Measurements from ENCODE around the gene CBLB. TPM values are rescaled to one million over a fixed set of nuclear protein-coding genes. Genes with fewer than 3 reads are reported as not detected.

The CBLB gene
- total and polyA plus RNA-seq, 9 of the 15 experiments (the other 6 are each of a cell fraction or from before 2014, with no cell fraction given) = 1.8 to 8.1 (median 5.3) TPM

GRCh38 chr3:105714453-105714852 lies 154.4 kb downstream of the CBLB start:
- no peak for TF ChIP-seq ZNF324 (CRISPR knock-in tag; IDR thresholded peaks at IDR 0.05)
- TF ChIP-seq, protein P1, sequence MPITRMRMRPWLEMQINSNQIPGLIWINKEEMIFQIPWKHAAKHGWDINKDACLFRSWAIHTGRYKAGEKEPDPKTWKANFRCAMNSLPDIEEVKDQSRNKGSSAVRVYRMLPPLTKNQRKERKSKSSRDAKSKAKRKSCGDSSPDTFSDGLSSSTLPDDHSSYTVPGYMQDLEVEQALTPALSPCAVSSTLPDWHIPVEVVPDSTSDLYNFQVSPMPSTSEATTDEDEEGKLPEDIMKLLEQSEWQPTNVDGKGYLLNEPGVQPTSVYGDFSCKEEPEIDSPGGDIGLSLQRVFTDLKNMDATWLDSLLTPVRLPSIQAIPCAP (CRISPR knock-in tag; IDR thresholded peaks at IDR 0.05; ENCODE audit: borderline replicate concordance) = no peak
- WGBS (ENCODE audit: insufficient coverage, low coverage, missing lambda C conversion rate) = 79% methylated on average over 3 of the region's 6 CpGs
- ATAC-seq (no peak), FAIRE-seq (no peak), DNase-seq (ENCODE audit: extremely low read depth in 1 of 4, low spot score in 3 of 4) (no peak)
- Histone ChIP-seq H3K79me2 (ENCODE audit: control insufficient read depth, insufficient read depth, low read length) (no peaks in the 10 kb centered on the region), H3K9me1 (ENCODE audit: control insufficient read depth, insufficient read depth, low read length) (no peaks in the 10 kb centered on the region), H3K9me3 (replicated peaks; ENCODE audit: control insufficient read depth, insufficient read depth, low read depth, low read length) (no peaks in the 10 kb centered on the region), H3K9ac (ENCODE audit: insufficient read depth in 1 of 2, low read depth in 2 of 2, low read length in 2 of 2) (no peak overlapping the region), H3K4me1 (replicated peaks in 1 of 2; ENCODE audit: control insufficient read depth in 2 of 2, insufficient read depth in 2 of 2, low read length in 2 of 2) (no peaks in the 10 kb centered on the region), H3K4me3 (no peak overlapping the region), H2AFZ (ENCODE audit: low read depth, low read length) (no peak overlapping the region), H4K20me1 (replicated peaks; ENCODE audit: control insufficient read depth, insufficient read depth, low read length) (no peaks in the 10 kb centered on the region), H3K27me3 (ENCODE audit: control insufficient read depth in 2 of 2, insufficient read depth in 2 of 2, low read length in 2 of 2) (no peaks in the 10 kb centered on the region), H3K36me3 (ENCODE audit: control insufficient read depth, insufficient read depth, low read length) (no peaks in the 10 kb centered on the region), H3K27ac (ENCODE audit: extremely low read depth, low read depth, low read length) (no peak overlapping the region), H3K4me2 (ENCODE audit: insufficient read depth, low read length) (no peak overlapping the region)
- POLR2A ChIA-PET = no interaction called here
- in situ Hi-C loops (cut with MboI) (loop anchor here (25.0 kb wide), 1 partner anchor 873 kb away; no protein-coding TSS in a partner anchor), intact Hi-C loops (cut with micrococcal nuclease) (no loop called here)
- no TSS peak for BruUV-seq (replicated peaks)
- CTCF ChIA-PET (ENCODE audit: low intra/inter-chr PET ratio) = no interaction called here

GRCh38 chr3:105708980-105709379 lies 159.8 kb downstream of the CBLB start:
- Histone ChIP-seq H3K27ac (ENCODE audit: extremely low read depth, low read depth, low read length) (no peak overlapping the region), H3K9me1 (ENCODE audit: control insufficient read depth, insufficient read depth, low read length) (no peaks in the 10 kb centered on the region), H3K79me2 (ENCODE audit: control insufficient read depth, insufficient read depth, low read length) (no peaks in the 10 kb centered on the region), H3K9ac (ENCODE audit: insufficient read depth in 1 of 2, low read depth in 2 of 2, low read length in 2 of 2) (no peak overlapping the region), H3K9me3 (replicated peaks; ENCODE audit: control insufficient read depth, insufficient read depth, low read depth, low read length) (no peaks in the 10 kb centered on the region), H3K36me3 (ENCODE audit: control insufficient read depth, insufficient read depth, low read length) (no peaks in the 10 kb centered on the region), H3K4me3 (no peak overlapping the region), H3K4me2 (ENCODE audit: insufficient read depth, low read length) (no peak overlapping the region), H2AFZ (ENCODE audit: low read depth, low read length) (no peak overlapping the region), H3K27me3 (ENCODE audit: control insufficient read depth in 2 of 2, insufficient read depth in 2 of 2, low read length in 2 of 2) (no peaks in the 10 kb centered on the region), H4K20me1 (replicated peaks; ENCODE audit: control insufficient read depth, insufficient read depth, low read length) (no peaks in the 10 kb centered on the region), H3K4me1 (replicated peaks in 1 of 2; ENCODE audit: control insufficient read depth in 2 of 2, insufficient read depth in 2 of 2, low read length in 2 of 2) (no peaks in the 10 kb centered on the region)
- intact Hi-C loops (cut with micrococcal nuclease) (no loop called here), in situ Hi-C loops (cut with MboI) (loop anchor here (25.0 kb wide), 1 partner anchor 878 kb away; no protein-coding TSS in a partner anchor)
- DNase-seq (ENCODE audit: extremely low read depth in 1 of 4, low spot score in 3 of 4) (no peak), FAIRE-seq (no peak), ATAC-seq (no peak)
- POLR2A ChIA-PET = no interaction called here
- CTCF ChIA-PET (ENCODE audit: low intra/inter-chr PET ratio) = no interaction called here
- WGBS (ENCODE audit: insufficient coverage, low coverage, missing lambda C conversion rate) = 36% methylated on average over 1 of the region's 1 CpG
- no TSS peak for BruUV-seq (replicated peaks)
- TF ChIP-seq, protein P2, sequence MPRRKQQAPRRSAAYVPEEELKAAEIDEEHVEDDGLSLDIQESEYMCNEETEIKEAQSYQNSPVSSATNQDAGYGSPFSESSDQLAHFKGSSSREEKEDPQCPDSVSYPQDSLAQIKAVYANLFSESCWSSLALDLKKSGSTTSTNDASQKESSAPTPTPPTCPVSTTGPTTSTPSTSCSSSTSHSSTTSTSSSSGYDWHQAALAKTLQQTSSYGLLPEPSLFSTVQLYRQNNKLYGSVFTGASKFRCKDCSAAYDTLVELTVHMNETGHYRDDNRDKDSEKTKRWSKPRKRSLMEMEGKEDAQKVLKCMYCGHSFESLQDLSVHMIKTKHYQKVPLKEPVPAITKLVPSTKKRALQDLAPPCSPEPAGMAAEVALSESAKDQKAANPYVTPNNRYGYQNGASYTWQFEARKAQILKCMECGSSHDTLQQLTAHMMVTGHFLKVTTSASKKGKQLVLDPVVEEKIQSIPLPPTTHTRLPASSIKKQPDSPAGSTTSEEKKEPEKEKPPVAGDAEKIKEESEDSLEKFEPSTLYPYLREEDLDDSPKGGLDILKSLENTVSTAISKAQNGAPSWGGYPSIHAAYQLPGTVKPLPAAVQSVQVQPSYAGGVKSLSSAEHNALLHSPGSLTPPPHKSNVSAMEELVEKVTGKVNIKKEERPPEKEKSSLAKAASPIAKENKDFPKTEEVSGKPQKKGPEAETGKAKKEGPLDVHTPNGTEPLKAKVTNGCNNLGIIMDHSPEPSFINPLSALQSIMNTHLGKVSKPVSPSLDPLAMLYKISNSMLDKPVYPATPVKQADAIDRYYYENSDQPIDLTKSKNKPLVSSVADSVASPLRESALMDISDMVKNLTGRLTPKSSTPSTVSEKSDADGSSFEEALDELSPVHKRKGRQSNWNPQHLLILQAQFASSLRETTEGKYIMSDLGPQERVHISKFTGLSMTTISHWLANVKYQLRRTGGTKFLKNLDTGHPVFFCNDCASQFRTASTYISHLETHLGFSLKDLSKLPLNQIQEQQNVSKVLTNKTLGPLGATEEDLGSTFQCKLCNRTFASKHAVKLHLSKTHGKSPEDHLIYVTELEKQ (CRISPR knock-in tag; IDR thresholded peaks at IDR 0.05) = no peak
- TF ChIP-seq ZNF239 (CRISPR knock-in tag; IDR thresholded peaks at IDR 0.05) (no peak), CBFA2T2 (conservative IDR thresholded peaks at IDR 0.05) (no peak), RB1 (IDR thresholded peaks at IDR 0.05; ENCODE audit: low read depth) (no peak), PHB (CRISPR knock-in tag; IDR thresholded peaks at IDR 0.05) (no peak), ZNF512 (tag; IDR thresholded peaks at IDR 0.05) (no peak), BMI1 (IDR thresholded peaks at IDR 0.05; ENCODE audit: low read length) (no peak), KHSRP (IDR thresholded peaks at IDR 0.05) (no peak), ARNT (IDR thresholded peaks at IDR 0.05) (no peak)

Measured in K562 (cell line).